NK-92 treated with Interleukin-12 subunit alpha and Interleukin-12 subunit beta, amount 100 ng/mL, for 24 hours (cell line): ENCODE measurements around the gene TSPAN32.

Source experiments
- DNase-seq: peaks from one replicate; lab custom pipeline; 2025; lab: John Stamatoyannopoulos, UW

TSPAN32 gene

GRCh38 chr11:2366733-2367132, 64.9 kb downstream of the TSPAN32 start:
- no peak for DNase-seq

DNA sequence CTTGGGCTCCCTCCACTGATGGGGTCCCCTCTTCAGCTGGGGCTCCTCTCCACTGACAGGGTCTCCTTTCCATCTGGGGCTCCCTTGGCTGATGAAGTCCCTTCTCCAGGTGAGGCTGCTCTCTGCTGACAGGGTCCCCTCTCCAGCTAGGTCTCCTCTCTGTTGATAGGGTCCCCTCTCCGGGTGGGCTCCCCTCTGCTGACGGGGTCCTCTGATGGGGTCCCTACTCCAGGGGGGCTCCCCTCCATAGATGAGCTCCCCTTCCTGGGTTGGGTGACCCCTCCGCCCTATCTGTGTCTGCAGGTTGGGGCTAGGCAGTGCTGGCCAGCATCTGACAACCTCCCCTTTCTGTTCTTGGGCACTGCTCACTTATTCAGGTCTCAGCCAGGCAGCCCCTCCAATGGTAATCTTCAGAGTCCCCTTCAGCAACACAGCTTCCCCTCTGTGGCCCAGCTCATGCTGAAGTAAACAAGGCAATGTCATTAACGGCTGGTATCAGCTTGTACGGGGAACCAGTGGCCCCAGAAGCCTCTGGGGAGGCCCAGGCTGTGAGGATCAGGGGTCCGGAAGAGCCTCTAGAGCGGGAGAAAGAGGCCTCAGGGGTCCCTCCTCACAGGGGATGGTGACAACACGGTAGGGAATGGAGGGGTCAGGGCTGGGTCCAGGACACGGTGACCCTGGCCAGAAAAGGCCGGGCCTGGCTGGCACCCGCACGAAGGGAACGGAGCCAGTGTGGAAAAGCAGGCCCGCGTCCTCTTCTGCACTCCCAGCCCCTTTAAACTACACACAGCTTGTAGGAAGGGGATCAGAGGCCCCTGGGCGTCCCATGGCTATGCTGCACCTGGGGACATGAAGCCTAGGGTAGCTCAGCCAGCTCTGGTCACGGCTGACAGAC, 65.7 kb downstream of the TSPAN32 start:
- no peak for DNase-seq
